UCSD-AML1 (cell line): ENCODE measurements around the gene MOB3B.

ENCODE experiments used
- DNase-seq: peaks from one replicate; lab custom pipeline; 2025; ENCODE audit not compliant: unreplicated experiment; lab: John Stamatoyannopoulos, UW

Gene MOB3B

DNA sequence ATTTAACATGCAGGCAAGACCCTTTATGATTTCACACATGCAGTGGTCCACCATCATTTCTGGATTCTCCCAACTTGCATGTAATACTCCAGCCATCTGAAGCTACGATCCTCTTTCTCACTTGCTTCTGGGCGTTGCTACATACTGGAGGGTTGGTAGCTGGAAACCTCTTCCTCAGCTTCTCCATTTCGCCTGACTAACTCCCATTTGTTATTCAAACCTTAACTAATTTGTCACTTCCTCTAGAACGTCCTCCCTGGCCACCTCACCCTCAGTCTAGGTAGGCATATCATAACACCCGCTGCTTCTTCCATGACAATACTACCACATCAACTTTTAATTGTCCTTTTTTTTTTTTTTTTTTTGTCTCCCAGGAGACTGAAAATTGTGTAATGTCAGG, 160.0 kb downstream of the MOB3B start:
- DNase-seq = no peak

DNA sequence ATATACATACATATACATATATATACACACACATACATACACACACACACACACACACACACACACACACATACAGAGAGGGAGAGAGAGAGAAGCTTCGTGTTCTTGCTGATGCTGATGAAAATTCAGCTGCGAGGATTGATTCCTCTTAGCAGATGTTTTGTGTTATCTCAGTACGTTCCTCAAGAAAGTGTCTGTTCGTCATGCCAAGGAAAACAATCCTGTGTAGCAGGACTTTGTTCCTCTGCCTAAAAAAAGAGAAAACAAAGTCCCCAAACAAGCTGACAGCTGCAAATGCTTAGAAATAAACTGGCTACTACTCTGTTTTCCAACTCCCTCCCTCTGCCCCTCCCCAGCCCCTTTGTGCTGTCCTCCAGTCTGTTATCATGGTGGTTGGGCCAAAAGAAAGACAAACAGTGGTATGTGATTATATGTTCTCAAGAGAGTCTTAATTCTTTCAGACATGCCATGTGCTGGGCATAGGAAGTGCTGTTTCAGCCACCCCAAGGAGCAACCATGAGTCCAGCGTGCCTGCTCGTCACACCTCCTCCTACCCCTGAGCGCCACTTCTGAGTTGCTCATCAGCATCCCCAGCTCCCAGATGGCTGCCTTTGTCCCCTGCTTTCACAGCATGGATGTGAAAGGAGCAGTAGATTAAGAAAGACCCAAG, 161.2 kb downstream of the MOB3B start:
- DNase-seq = no peak

DNA sequence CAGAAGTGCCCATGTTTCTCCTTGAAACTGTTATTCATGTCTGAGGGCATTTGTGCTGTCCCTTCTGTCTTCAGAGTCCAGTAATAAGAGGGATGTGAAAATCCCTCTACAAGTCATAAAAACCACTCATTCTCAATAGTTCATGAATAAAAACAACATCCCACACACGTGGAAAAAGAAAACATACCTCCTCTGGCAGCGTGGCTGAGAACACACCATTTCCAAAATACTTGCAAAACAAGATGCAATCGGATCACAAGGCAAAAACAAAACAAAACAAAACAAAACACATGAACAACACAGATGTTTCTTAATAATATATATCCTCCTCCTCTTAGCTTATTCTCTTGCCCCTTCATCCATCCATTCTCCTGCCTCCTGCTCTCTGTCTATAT, 161.7 kb downstream of the MOB3B start:
- DNase-seq = no peak

DNA sequence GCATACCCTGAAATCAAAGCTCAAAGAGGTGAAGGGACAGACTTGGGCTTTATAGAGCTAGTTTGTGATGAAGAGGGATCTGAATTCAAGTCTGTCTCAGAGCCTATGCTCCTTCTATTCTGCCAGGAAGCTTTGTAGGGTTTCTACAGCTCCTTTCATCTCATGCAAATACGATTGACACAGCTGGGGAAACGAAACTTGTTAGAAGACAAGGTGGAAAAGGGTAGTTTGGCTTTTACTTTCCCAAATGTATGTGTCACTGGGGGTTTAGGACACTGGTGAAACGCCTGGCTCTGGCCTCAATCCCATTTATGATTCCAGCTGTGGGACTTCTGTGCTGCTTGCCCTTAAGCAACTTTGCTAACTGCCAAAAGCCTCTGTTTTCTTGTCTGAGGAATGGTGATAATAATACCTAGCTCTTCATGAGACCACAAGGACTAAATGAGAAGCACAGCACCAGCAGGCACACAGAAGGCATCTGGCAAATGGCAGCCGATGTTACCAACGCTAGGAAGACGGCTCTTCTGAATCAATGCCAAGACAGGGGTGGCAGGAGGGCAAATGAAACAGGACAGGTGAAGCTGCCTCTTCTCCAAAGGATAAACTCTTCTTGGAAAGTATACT, 162.3 kb downstream of the MOB3B start:
- no peak for DNase-seq

DNA sequence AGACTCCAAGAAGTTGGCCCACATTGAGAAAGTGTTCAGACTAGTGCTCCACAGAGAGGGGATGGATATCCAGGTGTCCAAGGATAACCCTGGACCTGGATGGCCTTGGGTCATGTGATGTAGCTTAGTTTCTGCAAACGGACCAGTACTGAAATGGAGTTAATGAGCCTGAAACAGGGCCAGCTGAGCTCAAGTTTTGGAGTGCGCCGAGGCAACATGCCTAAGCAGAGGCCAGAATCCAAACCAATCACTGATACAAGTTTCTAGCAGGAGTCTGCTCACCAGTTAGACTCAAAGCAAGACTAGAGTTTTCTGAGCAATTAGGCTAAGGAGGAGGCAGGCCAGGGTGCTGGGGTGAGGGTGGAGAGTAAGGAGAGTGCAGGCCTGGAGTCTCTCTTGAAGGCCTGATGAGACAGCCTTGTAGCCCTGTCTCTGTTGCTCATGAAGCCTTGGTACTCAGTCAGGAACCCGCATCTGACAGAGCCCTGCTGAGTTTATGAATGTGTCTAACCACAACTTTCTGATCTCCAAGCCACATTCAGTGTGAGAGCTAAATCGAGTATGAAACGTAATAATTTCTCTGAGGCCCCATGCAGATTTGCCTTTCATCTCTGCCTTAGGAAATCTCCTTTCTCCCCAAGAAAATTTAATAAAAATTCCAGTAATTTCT, 163.8 kb downstream of the MOB3B start:
- DNase-seq = peak; percentile 38

DNA sequence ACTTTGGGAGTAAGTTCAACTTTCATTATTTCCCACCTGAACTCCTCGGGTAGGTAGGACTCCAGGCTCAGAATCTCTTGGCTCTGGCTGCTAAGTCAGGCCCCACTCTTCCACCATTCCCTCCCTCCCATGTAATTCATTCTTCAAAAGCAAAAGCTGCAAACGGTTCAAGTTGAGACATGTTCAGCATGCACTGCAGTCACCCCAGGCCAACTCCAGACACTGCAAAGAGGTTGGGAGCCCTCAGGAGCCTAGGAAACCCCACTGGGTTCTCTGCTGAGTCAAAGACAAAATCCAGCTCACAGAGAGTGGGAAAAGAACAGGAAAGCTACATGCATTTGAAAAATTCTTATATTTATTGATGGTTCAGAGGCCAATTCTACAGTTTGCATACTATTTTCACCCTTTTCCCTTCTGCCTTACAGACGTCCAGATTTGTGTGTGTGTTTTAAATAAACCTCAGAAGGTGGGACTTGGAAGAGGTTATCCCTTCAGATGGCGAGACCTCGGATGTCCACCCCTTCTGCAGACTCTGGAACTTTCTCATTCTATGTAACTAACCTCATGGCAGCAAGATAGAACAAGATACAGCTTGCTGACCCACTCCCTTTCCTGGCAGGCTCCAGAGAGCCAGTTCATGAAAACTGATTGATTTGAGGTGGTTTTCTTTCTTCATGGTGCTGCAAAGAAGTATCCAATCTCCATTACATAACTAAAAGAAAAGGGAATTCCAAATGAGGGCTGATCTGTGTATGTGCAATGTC, 167.0 kb downstream of the MOB3B start:
- DNase-seq = no peak

DNA sequence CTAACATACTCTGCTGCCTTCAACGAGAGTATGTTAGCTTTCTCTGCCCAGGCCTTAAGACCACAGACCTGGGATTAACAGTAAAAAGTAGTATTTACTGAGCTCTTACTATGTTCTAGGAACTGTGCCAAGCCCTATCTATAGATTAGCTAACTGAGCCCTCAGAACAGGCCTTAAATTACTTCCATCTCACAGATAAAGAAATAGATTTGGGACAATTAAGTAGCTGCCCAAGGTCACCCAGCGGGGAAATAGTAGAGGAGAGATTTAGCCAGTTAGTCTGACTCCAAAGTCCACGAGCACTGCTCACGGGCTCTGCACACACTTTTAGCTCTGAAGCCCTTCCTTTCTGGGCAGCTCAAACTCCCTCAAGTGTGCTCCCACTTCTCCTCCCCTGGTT, 168.1 kb downstream of the MOB3B start:
- no peak for DNase-seq

DNA sequence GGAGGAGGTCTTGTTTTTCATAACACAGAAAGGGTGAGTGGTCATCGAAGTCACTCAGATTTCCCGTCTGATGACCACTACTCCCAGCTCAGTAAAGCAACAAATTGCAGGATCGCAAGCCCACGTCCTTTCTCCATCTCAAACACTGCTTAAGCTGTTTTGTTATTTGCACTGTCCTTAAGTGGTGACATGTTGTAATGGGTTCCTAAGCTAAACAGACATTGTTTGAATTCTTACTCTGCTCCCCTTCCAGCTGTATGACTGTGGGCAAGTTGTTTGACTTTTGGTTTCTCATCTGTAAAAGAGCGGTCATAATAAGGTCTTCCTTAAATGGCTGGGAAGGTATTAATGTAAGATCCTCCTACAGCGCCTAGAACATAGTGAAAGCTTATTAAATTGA, 169.9 kb downstream of the MOB3B start:
- no peak for DNase-seq

DNA sequence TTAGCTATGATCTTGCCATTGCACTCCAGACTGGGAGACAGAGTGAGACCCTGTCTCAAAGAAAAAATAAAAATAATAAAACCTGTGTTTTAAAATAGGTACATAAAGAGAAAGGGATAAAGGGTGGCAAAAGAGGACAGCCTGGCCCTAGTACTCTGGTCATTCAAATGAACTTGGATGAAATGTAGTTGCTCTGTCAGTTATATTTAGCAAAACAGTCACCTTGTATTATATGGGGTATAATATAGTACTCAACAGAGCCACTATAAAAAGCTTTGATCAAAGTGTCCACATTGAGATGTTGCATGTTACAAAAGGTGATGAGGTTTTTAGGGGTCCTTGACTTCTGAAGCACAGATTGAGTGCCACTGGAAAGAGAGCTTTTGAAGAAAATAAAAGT, 171.6 kb downstream of the MOB3B start:
- no peak for DNase-seq

DNA sequence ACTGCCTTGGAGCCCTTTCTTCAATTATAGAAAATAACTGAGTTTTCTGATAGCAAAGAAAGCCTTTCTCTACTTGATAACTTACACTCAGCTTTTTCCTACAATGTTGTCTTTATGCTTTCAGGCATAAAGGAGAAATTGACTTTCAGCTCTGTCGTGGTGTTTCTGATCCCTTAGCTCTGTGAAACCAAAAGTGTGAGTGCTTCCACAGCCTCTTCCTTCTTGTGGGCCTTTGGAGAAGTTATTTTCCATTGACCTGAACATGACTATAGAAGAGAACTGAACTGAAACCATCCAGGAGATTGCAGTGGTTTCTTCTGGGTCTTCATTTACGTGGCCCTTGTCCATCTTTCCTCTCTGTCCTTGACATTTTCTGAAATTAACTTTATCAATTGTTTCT, 173.2 kb downstream of the MOB3B start:
- no peak for DNase-seq

DNA sequence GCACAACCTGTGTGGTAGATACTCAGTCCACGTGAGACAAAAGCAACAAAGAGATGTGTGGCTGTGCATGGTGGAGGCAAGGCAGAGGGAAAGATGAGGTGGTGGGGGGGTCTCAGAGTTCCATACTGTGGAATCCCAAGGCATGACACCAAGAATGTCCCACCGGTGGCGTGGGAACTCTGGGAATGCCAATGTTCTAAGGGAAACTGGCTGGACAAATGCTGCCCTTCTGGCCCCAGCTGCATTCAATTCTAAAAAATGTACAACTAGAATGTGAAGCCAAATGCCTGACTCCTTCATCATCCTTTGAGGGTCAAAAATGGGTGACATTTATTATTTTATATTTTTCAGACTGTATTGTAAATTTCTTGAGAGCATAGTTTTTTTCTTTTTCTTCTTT, 174.4 kb downstream of the MOB3B start:
- DNase-seq = no peak

DNA sequence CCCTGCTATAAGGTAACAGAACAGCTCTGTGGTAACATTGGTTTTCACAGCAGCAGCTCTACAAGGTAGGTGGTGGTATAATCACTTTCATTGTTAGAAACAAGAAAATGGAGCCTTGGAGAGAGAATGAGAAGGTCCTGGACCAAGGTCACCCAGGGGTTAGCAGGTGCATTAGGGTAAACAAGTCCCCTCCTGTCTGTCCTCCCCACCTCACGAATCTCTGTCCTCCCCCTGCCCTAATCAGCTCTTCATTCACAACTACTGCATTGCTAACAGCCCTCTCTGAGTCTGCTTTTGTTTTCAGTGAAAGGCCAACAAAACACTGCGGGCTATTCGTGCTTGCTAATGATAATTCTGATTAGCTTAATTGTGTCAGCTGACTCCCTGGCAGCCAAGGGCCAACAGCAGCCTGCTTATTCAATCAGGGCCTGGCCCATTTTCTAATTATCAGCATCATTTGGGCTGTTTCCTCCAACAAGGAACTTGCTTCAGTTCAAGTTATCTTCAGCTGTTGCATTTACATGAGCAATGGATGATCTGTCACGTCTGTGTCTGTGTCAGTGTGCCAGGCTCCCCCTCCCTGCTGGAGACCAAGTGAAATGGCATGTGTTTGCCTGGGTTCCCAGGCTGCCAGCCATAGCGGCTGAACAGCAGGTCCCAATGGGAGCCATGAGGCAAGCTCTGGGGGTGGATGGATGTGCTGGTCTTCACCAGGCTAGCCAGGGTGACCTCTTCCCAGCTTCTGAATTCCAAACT, 176.0 kb downstream of the MOB3B start:
- DNase-seq = no peak

DNA sequence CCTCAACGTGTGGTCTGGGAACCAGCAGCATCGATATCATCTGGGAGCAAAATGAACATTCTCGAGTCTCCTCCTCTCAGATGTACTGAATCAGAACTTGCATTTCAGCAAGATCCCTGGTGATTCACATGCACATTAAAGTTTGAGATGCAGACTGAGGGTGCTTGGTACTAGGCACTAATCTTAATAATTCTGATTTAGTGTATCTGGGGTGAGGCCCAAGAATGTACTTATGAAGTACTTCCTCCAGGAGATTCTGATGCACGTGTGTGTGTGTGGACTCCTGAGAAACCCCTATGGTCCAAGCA, 176.5 kb downstream of the MOB3B start:
- DNase-seq = no peak

DNA sequence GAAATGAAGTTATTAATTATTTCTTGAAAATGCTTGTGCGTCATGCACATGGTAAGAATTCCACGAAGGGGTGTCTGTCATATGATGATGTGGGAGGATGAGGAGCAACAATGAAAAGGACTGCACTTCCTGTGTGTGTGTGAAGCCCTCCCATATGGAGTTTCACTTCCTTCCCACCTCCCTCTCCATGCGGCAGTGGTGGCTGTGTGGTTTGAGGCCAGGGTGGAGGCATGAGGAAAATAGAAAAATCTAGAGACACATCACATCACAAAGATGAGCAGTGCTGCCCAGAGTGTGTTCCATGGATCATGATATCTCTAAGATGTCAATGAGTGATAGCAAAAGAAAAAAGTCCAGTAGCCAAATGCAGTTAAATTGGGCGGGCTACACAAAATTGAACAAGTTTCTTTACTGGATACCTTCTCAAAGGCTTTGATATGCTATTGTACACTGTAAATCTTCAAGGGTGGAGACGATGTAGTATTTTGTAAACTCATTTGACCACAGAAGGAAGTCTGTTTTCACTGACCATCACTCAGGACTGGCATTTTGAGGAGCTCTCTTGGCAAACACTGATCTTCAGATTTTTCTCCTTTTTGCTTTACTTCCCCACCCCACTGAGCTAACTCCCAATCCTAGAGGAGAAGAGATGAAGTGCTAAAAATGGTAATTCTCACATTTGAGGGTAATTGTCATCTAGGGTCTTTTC, 177.0 kb downstream of the MOB3B start:
- DNase-seq = peak; percentile 64

DNA sequence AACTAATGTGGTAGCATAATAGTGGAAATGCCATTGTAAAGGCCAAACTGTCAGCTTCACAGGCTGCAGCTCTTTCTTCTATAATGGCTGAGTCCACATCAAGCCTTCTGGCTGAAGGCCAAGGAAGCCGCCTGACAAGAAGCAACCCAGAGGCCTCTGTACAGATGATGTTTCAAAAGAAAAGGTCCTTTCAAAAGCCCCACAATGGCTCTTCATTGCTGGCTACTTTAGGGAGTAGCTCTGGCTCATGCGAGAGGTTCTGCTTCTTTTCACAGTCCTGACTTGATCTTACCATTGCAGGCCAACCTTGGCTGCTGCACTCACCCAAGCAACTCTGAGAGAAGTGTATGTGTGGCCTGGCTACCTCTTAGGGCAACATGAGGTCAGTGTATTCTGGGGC, 178.2 kb downstream of the MOB3B start:
- DNase-seq = no peak

DNA sequence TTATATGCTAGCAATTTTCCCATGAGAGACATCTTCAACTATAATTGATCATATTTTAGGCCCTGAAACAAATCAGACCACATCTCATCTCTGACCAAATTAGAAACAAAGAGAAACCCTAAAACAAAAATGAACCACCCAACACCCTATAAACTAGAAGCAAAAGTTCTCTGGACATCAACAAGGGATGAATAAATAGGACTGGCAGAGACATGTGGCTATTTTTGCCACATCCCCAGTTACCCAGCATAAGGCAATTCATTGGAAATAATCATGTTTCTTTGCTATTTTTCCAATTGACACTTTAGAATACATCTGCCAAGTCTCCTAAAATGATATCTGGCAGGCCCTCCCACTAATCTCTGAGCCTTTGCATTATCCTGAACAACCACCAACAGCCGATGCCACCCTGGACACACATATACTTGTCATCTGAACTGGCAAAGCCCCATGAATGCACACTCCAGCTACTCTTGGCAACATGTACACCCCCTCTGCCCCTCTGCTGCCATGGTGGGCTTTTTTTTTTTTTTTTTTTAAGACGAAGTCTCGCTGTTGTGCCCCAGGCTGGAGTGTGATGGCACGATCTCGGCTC, 179.1 kb downstream of the MOB3B start:
- no peak for DNase-seq

DNA sequence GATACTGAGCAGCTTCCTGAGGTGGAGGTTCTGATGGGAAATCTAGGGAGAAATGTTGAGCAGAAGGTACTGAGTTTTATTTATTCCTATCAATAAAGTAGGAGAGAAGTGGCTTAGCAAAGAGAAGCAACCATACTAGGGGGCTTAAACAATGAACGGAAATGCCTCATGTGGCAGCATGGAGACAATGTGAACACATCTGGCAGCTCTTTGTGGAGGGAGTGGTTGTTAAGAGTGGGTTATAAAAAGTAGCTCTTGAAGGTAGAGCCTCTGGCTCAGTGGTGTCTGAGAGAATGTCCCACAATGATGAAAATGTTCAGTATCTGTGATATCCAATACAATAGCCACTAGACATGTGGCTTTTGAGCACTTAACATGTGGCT, 179.9 kb downstream of the MOB3B start:
- DNase-seq = no peak

DNA sequence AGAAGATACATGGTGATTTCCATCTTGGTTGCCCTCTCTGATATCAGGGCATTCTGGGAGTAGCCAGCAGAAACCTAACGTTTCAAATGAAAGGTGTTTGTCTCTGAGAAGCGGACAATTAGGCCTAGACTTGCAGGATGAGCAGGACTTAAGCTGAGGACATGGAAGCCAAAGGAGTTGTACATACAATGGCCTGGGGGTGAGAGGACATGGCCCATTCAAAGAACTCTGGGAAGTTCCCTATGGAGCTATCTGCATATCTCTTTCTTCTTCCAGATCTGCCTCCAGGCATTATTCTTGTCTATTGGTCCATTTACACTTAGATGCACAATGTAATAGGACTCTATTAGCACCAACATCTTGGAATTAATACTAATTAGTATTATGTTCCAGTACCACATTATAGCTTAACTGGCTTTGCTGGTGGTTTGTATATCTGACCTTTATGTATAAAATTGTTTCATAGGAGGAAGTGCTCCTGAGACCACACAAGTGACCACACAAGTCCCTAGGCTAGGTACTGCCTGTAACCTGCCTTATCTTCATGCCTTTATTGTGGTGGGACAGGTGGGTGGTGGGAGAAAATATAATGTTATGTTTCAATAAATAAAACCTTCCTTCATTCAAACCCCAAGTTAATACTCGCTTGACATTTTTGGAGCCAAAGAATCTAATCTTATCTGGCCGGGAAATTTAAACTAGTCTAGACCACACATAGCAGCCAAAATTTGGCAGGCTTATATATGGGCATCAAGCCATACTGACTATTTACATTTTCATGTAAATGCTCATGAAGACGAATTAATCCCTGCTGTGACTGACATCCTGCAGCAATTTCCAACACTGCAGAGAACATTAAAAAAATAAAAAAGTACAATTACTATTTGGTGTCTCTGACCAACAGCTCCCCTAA, 180.6 kb downstream of the MOB3B start:
- no peak for DNase-seq

DNA sequence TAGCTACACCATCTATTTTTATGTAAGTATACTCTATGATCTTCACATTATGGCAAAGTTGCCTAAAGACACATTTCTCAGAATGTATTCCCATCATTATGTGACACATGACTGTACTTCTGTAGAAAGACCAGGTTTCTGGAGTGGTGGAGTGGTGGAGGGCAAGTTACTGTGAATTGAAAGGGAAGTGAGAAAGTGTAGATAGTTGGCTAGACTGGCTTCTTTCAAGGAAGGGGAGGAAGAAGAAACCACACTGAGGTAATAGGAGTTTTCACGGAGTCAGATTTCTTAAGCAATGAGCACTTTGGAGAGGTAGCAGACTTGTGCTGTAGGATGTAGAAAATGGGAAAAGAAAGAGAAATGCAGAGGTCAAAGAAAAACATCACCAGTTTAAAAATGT, 181.7 kb downstream of the MOB3B start:
- DNase-seq = no peak
